Uterus (tissue), 4 donors: ENCODE data around the gene KCND3. TPM values are rescaled to one million over a fixed set of nuclear protein-coding genes. Genes with fewer than 3 reads are reported as not detected.

ENCODE experiments used
- DNase-seq, 2 donors: peaks; one replicate each; pipeline ENCODE4 v3.0.0-alpha.2; 2019 to 2020
- H3K27ac ChIP-seq, 2 donors: fragments of 200-600 bp; sonication (generic); 1 replicate in 1 of 2; 2 replicates in 1 of 2; pipeline ENCODE4 v1.5.1; 2016 to 2018
- H3K27me3 ChIP-seq, 2 donors: fragments of 200-600 bp; sonication (generic); one replicate each; pipeline ENCODE4 v1.5.1; 2018 to 2019; ENCODE audit warnings: control low read depth in 1 of 2
- H3K36me3 ChIP-seq, 2 donors: fragments of 200-600 bp; sonication (generic); one replicate each; pipeline ENCODE4 v1.5.1; 2019; ENCODE audit warnings: control low read depth in 1 of 2
- H3K4me1 ChIP-seq, 2 donors: fragments of 200-600 bp; sonication (generic); one replicate each; pipeline ENCODE4 v1.5.1; 2018 to 2019; ENCODE audit warnings: control low read depth in 1 of 2
- H3K4me3 ChIP-seq, 2 donors: fragments of 200-600 bp; sonication (generic); 1 replicate in 1 of 2; 2 replicates in 1 of 2; pipeline ENCODE4 v1.5.1; 2018 to 2019; ENCODE audit warnings: mild to moderate bottlenecking in 1 of 2
- H3K9me3 ChIP-seq, 2 donors: fragments of 200-600 bp; sonication (generic); one replicate each; pipeline ENCODE4 v1.5.1; 2019; ENCODE audit warnings: control low read depth in 1 of 2
- CTCF ChIP-seq, 4 experiments: fragments of 200-600 bp in 2 of 4; fragments of 450-650 bp in 2 of 4; sonication (generic) in 2 of 4; IDR thresholded peaks; one replicate each; pipeline ENCODE4 v1.5.1; 2016 to 2019; ENCODE audit warnings: antibody characterized with exemption in 4 of 4, mild to moderate bottlenecking in 2 of 4, moderate library complexity in 1 of 4
- POLR2A ChIP-seq, 2 donors: fragments of 450-650 bp; IDR thresholded peaks; one replicate each; pipeline ENCODE4 v1.6.1; 2016; ENCODE audit warnings: antibody characterized with exemption in 2 of 2, mild to moderate bottlenecking in 1 of 2, moderate library complexity in 1 of 2
- intact Hi-C: fragments of 100-400 bp; cut with DNase I; formaldehyde crosslinking; loops from one replicate; pipeline ENCODE4 v1.15.1; 2023; ENCODE audit warnings: low total_unique reads
- total RNA-seq, 4 donors: library from RNA; depleted of rRNA in 3 of 4; stranded (reverse); fragments of >200 nt in 3 of 4; gene quantifications; one replicate each; pipeline versions ENCODE4 v1.1.0 to v1.2.4, GENCODE V29; 2014 to 2023
- donor health status: DM: yes; HTN: yes; CAD: no.

Gene KCND3
- total RNA-seq, 4 donors from 2014 or later = 5.0 to 13.5 (median 7.2) TPM

DNA sequence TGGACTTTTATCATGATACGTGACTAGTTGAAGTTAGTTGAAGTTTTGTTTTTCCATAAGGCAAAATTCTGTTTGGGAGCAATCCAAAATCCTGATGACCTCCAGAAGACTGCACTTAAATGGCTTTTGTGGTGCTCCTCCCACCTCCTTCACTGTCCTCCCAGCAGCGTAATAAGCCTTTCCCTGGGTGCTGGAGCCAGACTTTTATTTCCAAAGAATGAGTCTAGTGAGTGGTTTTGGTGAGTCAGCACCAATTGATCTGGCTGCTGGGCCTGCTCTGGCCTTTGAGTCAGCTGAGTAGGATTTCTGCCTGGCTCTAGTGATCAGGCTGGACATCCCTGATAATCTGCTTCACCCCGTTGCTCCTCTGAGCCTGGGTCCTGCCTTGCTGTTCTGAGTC is 21.7 kb upstream of the KCND3 start:
- Histone ChIP-seq H3K9me3 (no peaks in the 10 kb centered on the region), H3K36me3 (no peaks in the 10 kb centered on the region), H3K27ac (no peak overlapping the region), H3K4me3 (no peak overlapping the region), H3K27me3 (no peaks in the 10 kb centered on the region), H3K4me1 (no peaks in the 10 kb centered on the region)
- intact Hi-C loops = no loop called here
- DNase-seq = peak; percentile 36 to 40
- TF ChIP-seq POLR2A (IDR thresholded peaks at IDR 0.05) (no peak), CTCF (IDR thresholded peaks at IDR 0.05) (no peak)

DNA sequence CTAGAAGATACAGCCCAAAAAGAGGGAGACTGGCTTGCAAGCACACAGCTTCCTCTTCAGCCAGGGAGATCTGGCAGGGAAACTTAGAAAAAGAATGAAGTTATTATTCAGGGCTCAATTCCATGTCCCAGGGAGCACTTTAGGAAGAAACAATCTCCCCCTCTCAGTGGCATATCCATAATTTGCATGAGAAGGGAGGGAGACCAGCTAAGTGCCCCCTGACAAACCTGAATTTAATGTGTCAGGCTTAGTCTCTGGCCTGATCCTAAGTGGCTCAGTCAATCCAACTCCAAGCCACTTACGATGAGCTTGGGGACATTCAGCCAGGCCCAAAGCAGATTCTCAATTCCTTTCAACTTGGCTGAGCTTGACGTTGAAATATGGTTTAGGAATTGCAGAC is 17.7 kb upstream of the KCND3 start:
- no peaks in the 10 kb centered on the region for H3K36me3 ChIP-seq
- intact Hi-C loops = no loop called here
- DNase-seq = no peak
- no peak overlapping the region for H3K4me3 ChIP-seq
- no peaks in the 10 kb centered on the region for H3K9me3 ChIP-seq
- no peak for TF ChIP-seq CTCF (IDR thresholded peaks at IDR 0.05)
- TF ChIP-seq POLR2A (IDR thresholded peaks at IDR 0.05) = no peak
- H3K27me3 ChIP-seq = no peaks in the 10 kb centered on the region
- no peak overlapping the region for H3K27ac ChIP-seq
- no peaks in the 10 kb centered on the region for H3K4me1 ChIP-seq

- Histone ChIP-seq H3K36me3 (no peaks in the 10 kb centered on the region), H3K27ac (no peak overlapping the region), H3K9me3 (no peaks in the 10 kb centered on the region), H3K27me3 (no peaks in the 10 kb centered on the region), H3K4me3 (no peak overlapping the region), H3K4me1 (no peaks in the 10 kb centered on the region)
- no peak for DNase-seq
- intact Hi-C loops = no loop called here
- TF ChIP-seq CTCF (IDR thresholded peaks at IDR 0.05) = no peak
- TF ChIP-seq POLR2A (IDR thresholded peaks at IDR 0.05) = no peak
Measured at GRCh38 chr1:112006416-112007025, 17.1 kb upstream of the KCND3 start.

DNA sequence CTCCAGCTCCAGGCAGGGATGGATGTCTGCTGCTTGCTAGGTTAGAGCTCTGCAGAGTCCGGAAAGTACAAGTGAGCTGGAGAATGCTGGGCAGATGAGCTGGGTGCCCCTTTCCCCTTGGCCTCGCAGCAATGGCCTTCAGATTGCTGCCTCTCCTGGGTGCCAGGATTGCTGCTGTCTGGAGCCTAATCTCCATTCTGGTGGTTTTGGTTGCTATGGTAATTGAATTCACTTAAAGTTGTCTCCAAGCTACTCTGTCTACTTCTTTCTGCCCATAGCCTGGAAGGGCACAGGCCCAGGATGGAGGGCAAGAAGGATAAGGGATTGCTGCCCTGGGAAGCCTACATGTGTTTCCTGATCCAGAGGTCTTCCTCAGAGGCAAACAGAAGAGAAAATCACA is 14.6 kb upstream of the KCND3 start:
- no peaks in the 10 kb centered on the region for H3K9me3 ChIP-seq
- TF ChIP-seq POLR2A (IDR thresholded peaks at IDR 0.05) (no peak), CTCF (IDR thresholded peaks at IDR 0.05) (no peak)
- intact Hi-C loops = no loop called here

GRCh38 chr1:112002514-112002913 is 13.0 kb upstream of the KCND3 start:
- TF ChIP-seq POLR2A (IDR thresholded peaks at IDR 0.05) (no peak), CTCF (IDR thresholded peaks at IDR 0.05) (no peak)
- H3K27ac ChIP-seq = no peak overlapping the region
- H3K9me3 ChIP-seq = no peaks in the 10 kb centered on the region
- no peak overlapping the region for H3K4me3 ChIP-seq
- intact Hi-C loops = no loop called here
- H3K36me3 ChIP-seq = no peaks in the 10 kb centered on the region
- H3K27me3 ChIP-seq = no peaks in the 10 kb centered on the region
- DNase-seq = no peak
- H3K4me1 ChIP-seq = no peaks in the 10 kb centered on the region

More for the DNA sequence above, 14.6 kb upstream of the KCND3 start:
- Histone ChIP-seq H3K36me3 (no peaks in the 10 kb centered on the region), H3K4me3 (no peak overlapping the region), H3K4me1 (no peaks in the 10 kb centered on the region), H3K27ac (no peak overlapping the region), H3K27me3 (no peaks in the 10 kb centered on the region)
- no peak for DNase-seq
